HepG2 (cell line): ENCODE results near the gene LTC4S. TPM values are rescaled to one million over a fixed set of nuclear protein-coding genes. Genes with fewer than 3 reads are reported as not detected.

Experiments used
- AKAP8 ChIP-seq: sonication (generic); formaldehyde crosslinking; IDR thresholded peaks from 2 replicates; pipeline ENCODE4 v1.5.1; 2020; ENCODE audit warnings: mild to moderate bottlenecking, missing genetic modification reagents
- ETV5 ChIP-seq: IDR thresholded peaks from 2 replicates; pipeline ENCODE4 v1.6.1; 2018; ENCODE audit warnings: missing biosample characterization, missing genetic modification reagents, inconsistent platforms, borderline replicate concordance
- FIP1L1 ChIP-seq: fragments of 200-400 bp; formaldehyde crosslinking; IDR thresholded peaks from 2 replicates; pipeline ENCODE4 v1.6.1; 2018; ENCODE audit warnings: low read depth, mild to moderate bottlenecking, low read length, moderate library complexity, borderline replicate concordance; ENCODE audit not compliant: insufficient read depth
- HCFC1 ChIP-seq: fragments of 150-350 bp; IDR thresholded peaks from 2 replicates; pipeline ENCODE4 v1.6.1; 2014; ENCODE audit warnings: low read depth, low read length
- HOXA5 ChIP-seq: sonication (generic); formaldehyde crosslinking; IDR thresholded peaks from 2 replicates; pipeline ENCODE4 v1.4.0; 2020; ENCODE audit warnings: missing genetic modification reagents
- IKZF4 ChIP-seq: sonication (generic); formaldehyde crosslinking; IDR thresholded peaks from 2 replicates; pipeline ENCODE4 v1.5.1; 2020; ENCODE audit warnings: borderline replicate concordance, mild to moderate bottlenecking, low read depth, missing genetic modification reagents; ENCODE audit errors: not compliant biosample characterization
- MEIS1 ChIP-seq: sonication (generic); formaldehyde crosslinking; IDR thresholded peaks from 2 replicates; pipeline ENCODE4 v1.9.0; 2021; ENCODE audit warnings: mild to moderate bottlenecking, missing genetic modification reagents, moderate library complexity, borderline replicate concordance
- NONO ChIP-seq, 2 experiments: fragments of 450-650 bp in 1 of 2; sonication (generic) in 1 of 2; formaldehyde crosslinking in 1 of 2; IDR thresholded peaks in 1 of 2; conservative IDR thresholded peaks in 1 of 2; 2 replicates each; pipeline versions ENCODE4 v1.6.1 to v1.8.0; 2017 to 2022; ENCODE audit warnings: mild to moderate bottlenecking in 1 of 2, missing genetic modification reagents in 1 of 2, moderate library complexity in 1 of 2
- POLR2A ChIP-seq, 2 experiments: IDR thresholded peaks; 2 replicates each; pipeline ENCODE4 v1.6.1; 2011; ENCODE audit warnings: low read depth in 2 of 2, low read length in 2 of 2, mild to moderate bottlenecking in 1 of 2, moderate library complexity in 1 of 2; ENCODE audit not compliant: insufficient read depth in 1 of 2
- SYNCRIP ChIP-seq: fragments of 200-400 bp; formaldehyde crosslinking; IDR thresholded peaks from 2 replicates; pipeline ENCODE4 v1.6.1; 2018; ENCODE audit warnings: mild to moderate bottlenecking, low read depth, low read length; ENCODE audit not compliant: insufficient read depth
- ZBTB4 ChIP-seq: sonication (generic); formaldehyde crosslinking; IDR thresholded peaks from 2 replicates; pipeline ENCODE4 v1.4.0; 2020; ENCODE audit warnings: missing genetic modification reagents, mild to moderate bottlenecking, borderline replicate concordance
- ZIK1 ChIP-seq: sonication (generic); formaldehyde crosslinking; IDR thresholded peaks from 2 replicates; pipeline ENCODE4 v1.5.0; 2020; ENCODE audit warnings: mild to moderate bottlenecking, low read depth, missing genetic modification reagents, borderline replicate concordance
- ZMAT3 ChIP-seq: sonication (generic); formaldehyde crosslinking; conservative IDR thresholded peaks from 2 replicates; pipeline ENCODE4 v1.7.0; 2021; ENCODE audit warnings: missing genetic modification reagents
- ZNF101 ChIP-seq: sonication (generic); formaldehyde crosslinking; IDR thresholded peaks from 2 replicates; pipeline ENCODE4 v1.4.0; 2020; ENCODE audit warnings: mild to moderate bottlenecking, low read depth, missing genetic modification reagents, borderline replicate concordance
- ZNF121 ChIP-seq: sonication (generic); formaldehyde crosslinking; IDR thresholded peaks from 2 replicates; pipeline ENCODE4 v1.5.0; 2020; ENCODE audit warnings: mild to moderate bottlenecking, missing genetic modification reagents
- ZNF207 ChIP-seq: fragments of 450-650 bp; IDR thresholded peaks from 2 replicates; pipeline ENCODE4 v1.6.1; 2016; ENCODE audit warnings: antibody characterized with exemption, borderline replicate concordance
- ZNF232 ChIP-seq: sonication (generic); formaldehyde crosslinking; IDR thresholded peaks from 2 replicates; pipeline ENCODE4 v1.4.0; 2020; ENCODE audit warnings: missing genetic modification reagents, borderline replicate concordance
- ZNF543 ChIP-seq: sonication (generic); formaldehyde crosslinking; IDR thresholded peaks from 2 replicates; pipeline ENCODE4 v1.4.0; 2020; ENCODE audit warnings: mild to moderate bottlenecking, missing genetic modification reagents
- ZNF652 ChIP-seq: IDR thresholded peaks from 2 replicates; pipeline ENCODE4 v1.6.1; 2016; ENCODE audit warnings: low read depth, borderline replicate concordance
- ZUFSP ChIP-seq: sonication (generic); formaldehyde crosslinking; IDR thresholded peaks from 2 replicates; pipeline ENCODE4 v1.9.0; 2021; ENCODE audit warnings: missing genetic modification reagents, mild to moderate bottlenecking, borderline replicate concordance
- polyA plus RNA-seq, 8 experiments: library from polyadenylated mRNA; depleted of rRNA in 3 of 8; stranded (reverse) in 7 of 8; unstranded in 1 of 8; fragments of >200 nt; fragmentation: Illumina TruSeq in 4 of 8; extraction: Trizol in 4 of 8; gene quantifications; 2 replicates each; pipeline versions ENCODE4 v1.2.1 to v1.2.3, GENCODE V29; 2011 to 2016; ENCODE audit warnings: low read depth in 4 of 8, missing spikeins in 1 of 8, mixed read lengths in 1 of 8; ENCODE audit not compliant: insufficient read depth in 1 of 8
- total RNA-seq, 5 experiments: library from RNA; depleted of rRNA; stranded (reverse); fragments of >200 nt; fragmentation: Illumina TruSeq; extraction: Trizol; gene quantifications; 2 replicates each; pipeline ENCODE4 v1.2.3, GENCODE V29; 2016; ENCODE audit warnings: low read depth in 1 of 5
- TF ChIP-seq, protein P1 (sequence below): sonication (generic); formaldehyde crosslinking; IDR thresholded peaks from 2 replicates; pipeline ENCODE4 v1.8.0; 2022; ENCODE audit warnings: mild to moderate bottlenecking, missing genetic modification reagents
- TF ChIP-seq, protein P2 (sequence below): sonication (generic); formaldehyde crosslinking; IDR thresholded peaks from 2 replicates; pipeline ENCODE4 v1.4.0; 2020; ENCODE audit warnings: low read depth, mild to moderate bottlenecking, missing genetic modification reagents

LTC4S gene
- total and polyA plus RNA-seq, 2 of the 13 experiments (the other 11 are each of a cell fraction or from before 2014, with no cell fraction given): 0.35 TPM; not detected in 1

DNA sequence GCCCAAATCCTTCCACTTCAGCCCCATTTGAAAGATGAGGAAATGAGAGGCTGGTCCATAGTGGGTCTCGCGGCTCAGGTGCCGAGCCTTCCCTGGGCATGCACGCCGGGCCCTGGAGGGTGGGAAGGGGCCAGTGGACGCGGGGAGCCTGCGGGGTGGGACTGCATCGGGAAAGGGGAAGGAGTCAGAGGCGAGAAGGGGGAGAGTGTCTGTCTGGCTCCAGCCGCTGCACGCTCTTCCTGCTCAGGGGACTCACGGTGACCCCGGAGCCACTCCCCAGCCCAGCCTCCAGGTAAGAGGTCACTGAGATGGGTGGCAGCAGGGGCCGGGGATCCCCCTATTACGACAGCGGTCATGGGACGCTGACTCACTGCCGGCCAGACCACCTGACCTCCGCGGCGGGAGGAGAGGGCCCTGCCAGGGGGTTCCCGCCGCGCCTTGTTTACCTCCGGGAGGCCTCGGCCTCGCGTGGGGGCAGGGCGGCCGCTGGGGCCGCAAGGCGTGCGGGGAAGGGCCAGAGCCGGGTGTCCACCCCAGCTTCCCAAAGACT, 25.0 kb downstream of the LTC4S start (continued):
- TF ChIP-seq IKZF4 (CRISPR knock-in tag): no peak
- TF ChIP-seq ETV5 (CRISPR knock-in tag): peak; percentile 94
- peak; percentile 26; the same call in 1 of the 2 replicates for TF ChIP-seq HCFC1
- TF ChIP-seq POLR2A (IDR thresholded peaks at IDR 0.05; ENCODE audit: insufficient read depth in 1 of 2, low read depth in 2 of 2, low read length in 2 of 2): peak in 1 of 2 experiments; percentile 72; a peak in 1 of 4 replicates
- no peak for TF ChIP-seq ZNF652 (CRISPR knock-in tag)
- no peak for TF ChIP-seq ZNF207
- no peak for TF ChIP-seq ZBTB4
- no peak for TF ChIP-seq FIP1L1
- TF ChIP-seq HOXA5 (CRISPR knock-in tag): peak; percentile 79
- TF ChIP-seq AKAP8 (CRISPR knock-in tag): peak; percentile 99
- TF ChIP-seq, protein P1, sequence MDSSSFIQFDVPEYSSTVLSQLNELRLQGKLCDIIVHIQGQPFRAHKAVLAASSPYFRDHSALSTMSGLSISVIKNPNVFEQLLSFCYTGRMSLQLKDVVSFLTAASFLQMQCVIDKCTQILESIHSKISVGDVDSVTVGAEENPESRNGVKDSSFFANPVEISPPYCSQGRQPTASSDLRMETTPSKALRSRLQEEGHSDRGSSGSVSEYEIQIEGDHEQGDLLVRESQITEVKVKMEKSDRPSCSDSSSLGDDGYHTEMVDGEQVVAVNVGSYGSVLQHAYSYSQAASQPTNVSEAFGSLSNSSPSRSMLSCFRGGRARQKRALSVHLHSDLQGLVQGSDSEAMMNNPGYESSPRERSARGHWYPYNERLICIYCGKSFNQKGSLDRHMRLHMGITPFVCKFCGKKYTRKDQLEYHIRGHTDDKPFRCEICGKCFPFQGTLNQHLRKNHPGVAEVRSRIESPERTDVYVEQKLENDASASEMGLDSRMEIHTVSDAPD (CRISPR knock-in tag): peak; percentile 66; the same call in 1 of the 2 replicates
- TF ChIP-seq ZNF121 (CRISPR knock-in tag): peak; percentile 31; the same call in 1 of the 2 replicates
- TF ChIP-seq ZNF232 (CRISPR knock-in tag): no peak
- no peak for TF ChIP-seq ZNF101 (CRISPR knock-in tag)
- no peak for TF ChIP-seq SYNCRIP
- TF ChIP-seq ZIK1 (CRISPR knock-in tag): no peak; the same call in 1 of the 2 replicates
- TF ChIP-seq, protein P2, sequence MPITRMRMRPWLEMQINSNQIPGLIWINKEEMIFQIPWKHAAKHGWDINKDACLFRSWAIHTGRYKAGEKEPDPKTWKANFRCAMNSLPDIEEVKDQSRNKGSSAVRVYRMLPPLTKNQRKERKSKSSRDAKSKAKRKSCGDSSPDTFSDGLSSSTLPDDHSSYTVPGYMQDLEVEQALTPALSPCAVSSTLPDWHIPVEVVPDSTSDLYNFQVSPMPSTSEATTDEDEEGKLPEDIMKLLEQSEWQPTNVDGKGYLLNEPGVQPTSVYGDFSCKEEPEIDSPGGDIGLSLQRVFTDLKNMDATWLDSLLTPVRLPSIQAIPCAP (CRISPR knock-in tag): peak; percentile 20; the same call in 1 of the 2 replicates
- peak; percentile 83; the same call in 1 of the 2 replicates for TF ChIP-seq ZNF543 (CRISPR knock-in tag)
- peak; percentile 58; the same call in 1 of the 2 replicates for TF ChIP-seq MEIS1 (CRISPR knock-in tag)
- no peak for TF ChIP-seq ZUFSP (CRISPR knock-in tag)
- TF ChIP-seq ZMAT3 (CRISPR knock-in tag): peak; percentile 80
- TF ChIP-seq NONO (IDR thresholded peaks at IDR 0.05): no peak
- peak; percentile 95 for TF ChIP-seq NONO (CRISPR knock-in tag; conservative IDR thresholded peaks at IDR 0.05)
